A549 (cell line): ENCODE data around the gene SKAP1. TPM values are rescaled to one million over a fixed set of nuclear protein-coding genes. Genes with fewer than 3 reads are reported as not detected.

Experiments
- ATAC-seq, 2 experiments: fragments of 200-7000 bp in 1 of 2; fragments of >200 bp in 1 of 2; cut with Nextera tagmentation in 1 of 2; cut with Tn5 transposase in 1 of 2; 3 replicates each; pipeline versions ENCODE4 v1.8.0 to v1.9.1; 2018 to 2020; ENCODE audit warnings: mild to moderate bottlenecking in 1 of 2, moderate library complexity in 1 of 2
- CTCF ChIA-PET: fragments of 300-600 bp; sonication (Branson Sonifier 250); formaldehyde crosslinking; extraction: SDS; loops from one replicate; lab custom pipeline; 2021; ENCODE audit warnings: antibody characterized with exemption, inconsistent platforms; lab: Yijun Ruan, JAX
- POLR2A ChIA-PET: fragments of 350-600 bp; formaldehyde crosslinking; extraction: SDS; loops from one replicate; lab custom pipeline; 2021; ENCODE audit warnings: antibody characterized with exemption, inconsistent platforms; lab: Yijun Ruan, JAX
- DNase-seq, 2 experiments: peaks; one replicate each; pipeline versions ENCODE4 v3.0.0 to v3.0.0-alpha.2; 2011 to 2016; ENCODE audit warnings: low read depth in 1 of 2, low spot score in 1 of 2
- FAIRE-seq: peaks from 2 replicates; lab custom pipeline; 2011; peaks lifted over from hg19 to GRCh38; lab: Jason Lieb, UNC
- H3K27ac ChIP-seq, 2 experiments: fragments of >200 bp; sonication (Bioruptor Twin); formaldehyde crosslinking; 3 replicates each; pipeline ENCODE4 v1.5.1; 2016 to 2017
- H3K4me1 ChIP-seq: fragments of >200 bp; sonication (Bioruptor Twin); formaldehyde crosslinking; 3 replicates; pipeline ENCODE4 v1.6.1; 2016
- H3K4me2 ChIP-seq: fragments of >200 bp; sonication (Bioruptor Twin); formaldehyde crosslinking; 3 replicates; pipeline ENCODE4 v1.6.1; 2016
- H3K4me3 ChIP-seq: fragments of >200 bp; sonication (Bioruptor Twin); formaldehyde crosslinking; 3 replicates; pipeline ENCODE4 v1.5.1; 2016
- H3K9me3 ChIP-seq: fragments of >200 bp; sonication (Bioruptor Twin); formaldehyde crosslinking; 3 replicates; pipeline ENCODE4 v1.6.1; 2016
- ATOH8 ChIP-seq: fragments of 250-450 bp; sonication (Bioruptor Pico); IDR thresholded peaks from 2 replicates; pipeline ENCODE4 v1.5.0; 2020; ENCODE audit warnings: low read depth, mild to moderate bottlenecking, moderate library complexity
- BHLHE40 ChIP-seq: IDR thresholded peaks from 2 replicates; pipeline ENCODE4 v1.6.1; 2012; ENCODE audit warnings: low read depth, low read length, inconsistent platforms
- CEBPB ChIP-seq, 2 experiments: fragments of >200 bp in 1 of 2; sonication (Bioruptor Twin) in 1 of 2; formaldehyde crosslinking in 1 of 2; IDR thresholded peaks; 2 replicates each; pipeline ENCODE4 v1.6.1; 2012 to 2016
- CHD2 ChIP-seq: fragments of 150-350 bp; IDR thresholded peaks from 2 replicates; pipeline ENCODE4 v1.6.1; 2014; ENCODE audit warnings: low read length; ENCODE audit not compliant: partially characterized antibody
- CHD4 ChIP-seq: fragments of 200-600 bp; sonication (generic); IDR thresholded peaks from 2 replicates; pipeline ENCODE4 v1.6.1; 2016; ENCODE audit warnings: antibody characterized with exemption, mild to moderate bottlenecking, borderline replicate concordance
- ELK1 ChIP-seq: fragments of 150-350 bp; IDR thresholded peaks from 2 replicates; pipeline ENCODE4 v1.6.1; 2014; ENCODE audit warnings: low read depth, mild to moderate bottlenecking, low read length
- EP300 ChIP-seq, 2 experiments: fragments of >200 bp; sonication (Bioruptor Twin); formaldehyde crosslinking; IDR thresholded peaks; 2 replicates in 1 of 2; 3 replicates in 1 of 2; pipeline ENCODE4 v1.6.1; 2016 to 2017
- FOSL2 ChIP-seq, 2 experiments: fragments of 450-650 bp in 1 of 2; fragments of >200 bp in 1 of 2; sonication (Bioruptor Twin) in 1 of 2; formaldehyde crosslinking; IDR thresholded peaks; 2 replicates each; pipeline versions ENCODE4 v1.5.0 to v1.6.1; 2016 to 2020; ENCODE audit warnings: mild to moderate bottlenecking in 1 of 2, moderate library complexity in 1 of 2
- FOXS1 ChIP-seq: fragments of 250-450 bp; sonication (Bioruptor Pico); IDR thresholded peaks from 2 replicates; pipeline ENCODE4 v1.5.0; 2020; ENCODE audit warnings: mild to moderate bottlenecking, moderate library complexity
- GATA3 ChIP-seq: IDR thresholded peaks from 2 replicates; pipeline ENCODE4 v1.6.1; 2012; ENCODE audit warnings: borderline replicate concordance
- HDAC2 ChIP-seq: fragments of 200-600 bp; sonication (generic); IDR thresholded peaks from 2 replicates; pipeline ENCODE4 v1.6.1; 2016
- HES2 ChIP-seq: fragments of >200 bp; sonication (Bioruptor Twin); formaldehyde crosslinking; IDR thresholded peaks from 2 replicates; pipeline ENCODE4 v1.6.1; 2016
- HOXA7 ChIP-seq: fragments of 250-450 bp; sonication (Bioruptor Pico); IDR thresholded peaks from 2 replicates; pipeline ENCODE4 v1.5.0; 2020; ENCODE audit warnings: mild to moderate bottlenecking, moderate library complexity
- HOXB13 ChIP-seq: fragments of 250-450 bp; sonication (Bioruptor Pico); IDR thresholded peaks from 2 replicates; pipeline ENCODE4 v1.5.0; 2020; ENCODE audit warnings: low read depth, mild to moderate bottlenecking, moderate library complexity
- HOXB5 ChIP-seq: fragments of 250-450 bp; sonication (Bioruptor Pico); IDR thresholded peaks from 2 replicates; pipeline ENCODE4 v1.5.0; 2020; ENCODE audit warnings: mild to moderate bottlenecking, moderate library complexity
- JUNB ChIP-seq: fragments of >200 bp; sonication (Bioruptor Twin); formaldehyde crosslinking; IDR thresholded peaks from 2 replicates; pipeline ENCODE4 v1.6.1; 2016
- KDM5A ChIP-seq: fragments of 200-600 bp; sonication (generic); IDR thresholded peaks from 2 replicates; pipeline ENCODE4 v1.6.1; 2016; ENCODE audit warnings: antibody characterized with exemption, mild to moderate bottlenecking
- MAFK ChIP-seq: fragments of 450-650 bp; IDR thresholded peaks from 2 replicates; pipeline ENCODE4 v1.6.1; 2014; ENCODE audit not compliant: partially characterized antibody
- MAX ChIP-seq: IDR thresholded peaks from 2 replicates; pipeline ENCODE4 v1.6.1; 2012
- MYC ChIP-seq: IDR thresholded peaks from 2 replicates; pipeline ENCODE4 v1.6.1; 2012; ENCODE audit warnings: mild to moderate bottlenecking, inconsistent platforms, low read length, improper control_type of control experiment, borderline replicate concordance
- NFE2L2 ChIP-seq: fragments of 150-350 bp; conservative IDR thresholded peaks from 2 replicates; pipeline ENCODE4 v1.6.1; 2014; ENCODE audit warnings: low read length
- NPAS2 ChIP-seq: fragments of 250-450 bp; sonication (Bioruptor Pico); IDR thresholded peaks from 2 replicates; pipeline ENCODE4 v1.8.0; 2022; ENCODE audit warnings: mild to moderate bottlenecking, moderate library complexity, borderline replicate concordance
- PHF8 ChIP-seq: fragments of 200-600 bp; sonication (generic); IDR thresholded peaks from 2 replicates; pipeline ENCODE4 v1.6.1; 2016; ENCODE audit warnings: low read depth, mild to moderate bottlenecking, antibody characterized with exemption, moderate library complexity, borderline replicate concordance
- POLR2AphosphoS2 ChIP-seq: conservative IDR thresholded peaks from 2 replicates; pipeline ENCODE4 v1.6.1; 2012; ENCODE audit warnings: low read length, improper control_type of control experiment, inconsistent platforms
- RAD21 ChIP-seq, 2 experiments: fragments of >200 bp in 1 of 2; sonication (Bioruptor Twin) in 1 of 2; formaldehyde crosslinking in 1 of 2; IDR thresholded peaks in 1 of 2; conservative IDR thresholded peaks in 1 of 2; 2 replicates in 1 of 2; 3 replicates in 1 of 2; pipeline ENCODE4 v1.6.1; 2012 to 2018; ENCODE audit warnings: inconsistent platforms in 1 of 2
- REST ChIP-seq: fragments of 200-600 bp; sonication (generic); IDR thresholded peaks from 2 replicates; pipeline ENCODE4 v1.6.1; 2016; ENCODE audit warnings: antibody characterized with exemption, mild to moderate bottlenecking, moderate library complexity
- RFX5 ChIP-seq: fragments of 450-650 bp; IDR thresholded peaks from 2 replicates; pipeline ENCODE4 v1.7.1; 2014; ENCODE audit warnings: antibody characterized with exemption, mild to moderate bottlenecking, moderate library complexity
- SMC3 ChIP-seq: fragments of >200 bp; sonication (Bioruptor Twin); formaldehyde crosslinking; IDR thresholded peaks from 3 replicates; pipeline ENCODE4 v1.6.1; 2018; ENCODE audit warnings: inconsistent platforms
- TFCP2L1 ChIP-seq: fragments of 250-450 bp; sonication (Bioruptor Pico); IDR thresholded peaks from 2 replicates; pipeline ENCODE4 v1.5.0; 2021; ENCODE audit warnings: mild to moderate bottlenecking
- TP53 ChIP-seq: fragments of 250-450 bp; sonication (Bioruptor Pico); IDR thresholded peaks from 2 replicates; pipeline ENCODE4 v1.5.0; 2021; ENCODE audit warnings: mild to moderate bottlenecking, moderate library complexity
- ZC3H11A ChIP-seq: fragments of 450-650 bp; IDR thresholded peaks from 2 replicates; pipeline ENCODE4 v1.6.1; 2014; ENCODE audit warnings: antibody characterized with exemption, mild to moderate bottlenecking
- ZNF302 ChIP-seq: fragments of 250-450 bp; sonication (Bioruptor Pico); IDR thresholded peaks from 2 replicates; pipeline ENCODE4 v1.9.0; 2021; ENCODE audit warnings: inconsistent platforms, mild to moderate bottlenecking, moderate library complexity
- WGBS: methylation state at CpG from one replicate; pipeline ENCODE4 v1.1.6; 2017; ENCODE audit errors: missing lambda C conversion rate; 5-methylcytosine and 5-hydroxymethylcytosine counted together
- polyA plus RNA-seq, 4 experiments: library from polyadenylated mRNA; depleted of rRNA in 3 of 4; stranded (reverse); fragments of >200 nt; fragmentation: RNase III in 1 of 4; extraction: RNeasy Plus Mini Kit Qiagen cat#74134 plus additional on column Dnase treatment in 1 of 4; gene quantifications; 2 replicates in 3 of 4; 3 replicates in 1 of 4; pipeline ENCODE4 v1.2.3, GENCODE V29; 2011 to 2017

Gene SKAP1
- polyA plus RNA-seq, 2 of the 4 experiments (the other 2 are of a cell fraction): 0.14 to 0.78 TPM

- Histone ChIP-seq H3K4me3 (no peak overlapping the region), H3K4me2 (peak overlapping the region; percentile 59), H3K27ac (peak overlapping the region; percentile 65 to 81), H3K4me1 (peaks cover 79% of the 10 kb centered on the region), H3K9me3 (no peaks in the 10 kb centered on the region)
- DNase-seq: peak in 1 of 2 experiments; percentile 53
- ATAC-seq: no peak
- 7% methylated on average over 1 of the region's 1 CpG for WGBS
- ChIA-PET POLR2A (no interaction called here), CTCF (interaction anchor here (0.8 to 15.3 kb wide), 12 partner anchors 9 to 105 kb away, joined by 3 to 217 read pairs (median 5); no protein-coding TSS in a partner anchor)
- FAIRE-seq: no peak
- TF ChIP-seq MAFK (no peak), EP300 (IDR thresholded peaks at IDR 0.05) (no peak), ZNF302 (CRISPR knock-in tag) (peak; percentile 33; the same call in 1 of the 2 replicates)
These were observed 185.2 kb downstream of the SKAP1 start for GRCh38 chr17:48244814-48245213.

- no peak overlapping the region for H3K4me3 ChIP-seq
- H3K9me3 ChIP-seq: no peaks in the 10 kb centered on the region
- peak overlapping the region; percentile 59 for H3K4me2 ChIP-seq
- POLR2A ChIA-PET: interaction anchor here (0.6 kb wide), 1 partner anchor 9 kb away, joined by 3 read pairs; no protein-coding TSS in a partner anchor
- FAIRE-seq: peak; percentile 84
- H3K4me1 ChIP-seq: peaks cover 83% of the 10 kb centered on the region
- ATAC-seq: peak; percentile 19 to 70; a peak in 3 of 6 replicates
- peak; percentile 38 to 92 for DNase-seq
- CTCF ChIA-PET: interaction anchor here (0.6 to 15.3 kb wide), 14 partner anchors 8 to 105 kb away, joined by 3 to 217 read pairs (median 4); no protein-coding TSS in a partner anchor
- peak overlapping the region; percentile 65 to 81 for H3K27ac ChIP-seq
- WGBS: 3% methylated on average over 3 of the region's 3 CpGs
- TF ChIP-seq HOXB13 (no peak), SMC3 (no peak), TP53 (CRISPR knock-in tag) (no peak), TFCP2L1 (CRISPR knock-in tag) (no peak), HES2 (no peak), POLR2AphosphoS2 (no peak), MYC (no peak), GATA3 (peak; percentile 98), PHF8 (no peak), EP300 (IDR thresholded peaks at IDR 0.05) (no peak), CHD4 (no peak), NFE2L2 (no peak), KDM5A (no peak), HDAC2 (no peak), MAX (peak; percentile 53; the same call in 1 of the 2 replicates), BHLHE40 (no peak), ZC3H11A (no peak), REST (no peak), RAD21 (conservative IDR thresholded peaks at IDR 0.05 in 1 of 2, IDR thresholded peaks at IDR 0.05 in 1 of 2) (peak; percentile 29 to 45; a peak in 2 of 5 replicates), CEBPB (IDR thresholded peaks at IDR 0.05) (no peak), CHD2 (no peak), ZNF302 (CRISPR knock-in tag) (no peak), RFX5 (no peak), FOSL2 (IDR thresholded peaks at IDR 0.05) (no peak), FOSL2 (CRISPR knock-in tag; IDR thresholded peaks at IDR 0.05) (peak; percentile 56), JUNB (no peak), HOXB5 (CRISPR knock-in tag) (no peak), ATOH8 (no peak), MAFK (peak; percentile 83), FOXS1 (CRISPR knock-in tag) (peak; percentile 12; the same call in 1 of the 2 replicates), HOXA7 (no peak), ELK1 (no peak), NPAS2 (no peak)
These were observed 185.8 kb downstream of the SKAP1 start for GRCh38 chr17:48244121-48244711.
